Mesenchymal stem cell (in vitro differentiated cells and primary cell): ENCODE results near the gene OSTM1.

Experiments
- DNase-seq: peaks from one replicate; pipeline ENCODE4 v3.0.0-alpha.2; 2013
- H2AFZ ChIP-seq: one replicate; pipeline ENCODE4 v1.6.1; 2013; ENCODE audit warnings: low read depth, mild to moderate bottlenecking, control low read depth, inconsistent platforms, low read length, moderate library complexity
- H2AK5ac ChIP-seq: 2 replicates; pipeline ENCODE4 v1.6.1; 2013; ENCODE audit warnings: low read length, moderate library complexity, mild to moderate bottlenecking, inconsistent platforms; ENCODE audit not compliant: severe bottlenecking
- H2BK120ac ChIP-seq: one replicate; pipeline ENCODE4 v1.6.1; 2013; ENCODE audit warnings: low read depth, mild to moderate bottlenecking, inconsistent platforms, low read length, moderate library complexity
- H2BK12ac ChIP-seq, 2 experiments: one replicate each; pipeline ENCODE4 v1.6.1; 2013; ENCODE audit warnings: inconsistent platforms in 2 of 2, low read length in 2 of 2, mild to moderate bottlenecking in 2 of 2, moderate library complexity in 2 of 2, control low read depth in 1 of 2
- H2BK15ac ChIP-seq: one replicate; pipeline ENCODE4 v1.6.1; 2013; ENCODE audit warnings: mild to moderate bottlenecking, low read depth, inconsistent platforms; ENCODE audit not compliant: poor library complexity, severe bottlenecking
- H2BK5ac ChIP-seq: 2 replicates; pipeline ENCODE4 v1.6.1; 2013; ENCODE audit warnings: low read depth, mild to moderate bottlenecking, low read length, control low read depth, inconsistent platforms; ENCODE audit not compliant: poor library complexity, severe bottlenecking
- H3K14ac ChIP-seq, 2 experiments: one replicate each; pipeline ENCODE4 v1.6.1; 2013; ENCODE audit warnings: inconsistent platforms in 2 of 2, low read length in 2 of 2, control low read depth in 1 of 2, mild to moderate bottlenecking in 1 of 2, moderate library complexity in 1 of 2
- H3K18ac ChIP-seq, 2 experiments: one replicate each; pipeline ENCODE4 v1.6.1; 2013; ENCODE audit warnings: inconsistent platforms in 2 of 2, low read length in 2 of 2, control low read depth in 1 of 2, low read depth in 1 of 2, mild to moderate bottlenecking in 1 of 2
- H3K23ac ChIP-seq, 2 experiments: one replicate each; pipeline ENCODE4 v1.6.1; 2013; ENCODE audit warnings: inconsistent platforms in 2 of 2, low read length in 2 of 2, mild to moderate bottlenecking in 2 of 2, moderate library complexity in 2 of 2, control low read depth in 1 of 2
- H3K27ac ChIP-seq: 2 replicates; pipeline ENCODE4 v1.5.1; 2013; ENCODE audit warnings: mild to moderate bottlenecking, moderate library complexity, low read length, control low read depth, inconsistent platforms; ENCODE audit not compliant: poor library complexity, severe bottlenecking
- H3K27me3 ChIP-seq, 2 experiments: 2 replicates each; pipeline versions ENCODE4 v1.6.1 to v1.7.0; 2013; ENCODE audit warnings: low read length in 2 of 2, mild to moderate bottlenecking in 2 of 2, moderate library complexity in 2 of 2, control low read depth in 1 of 2, inconsistent platforms in 1 of 2; ENCODE audit not compliant: control insufficient read depth in 1 of 2, insufficient read depth in 1 of 2
- H3K36me3 ChIP-seq, 2 experiments: 2 replicates each; pipeline versions ENCODE4 v1.6.1 to v1.7.0; 2013; ENCODE audit warnings: low read length in 2 of 2, control low read depth in 1 of 2, inconsistent platforms in 1 of 2, low read depth in 1 of 2, mild to moderate bottlenecking in 1 of 2; ENCODE audit not compliant: insufficient read depth in 2 of 2, control insufficient read depth in 1 of 2
- H3K4ac ChIP-seq, 2 experiments: one replicate each; pipeline ENCODE4 v1.6.1; 2013; ENCODE audit warnings: inconsistent platforms in 2 of 2, low read length in 2 of 2, mild to moderate bottlenecking in 2 of 2, moderate library complexity in 2 of 2, control low read depth in 1 of 2, low read depth in 1 of 2
- H3K4me1 ChIP-seq: 2 replicates; pipeline ENCODE4 v1.6.1; 2013; ENCODE audit warnings: low read depth, low read length, control low read depth; ENCODE audit not compliant: control insufficient read depth, insufficient read depth
- H3K4me2 ChIP-seq: 2 replicates; pipeline ENCODE4 v1.6.1; 2013; ENCODE audit warnings: low read length, mild to moderate bottlenecking, inconsistent platforms; ENCODE audit not compliant: poor library complexity, severe bottlenecking
- H3K4me3 ChIP-seq, 2 experiments: 2 replicates each; pipeline versions ENCODE4 v1.5.1 to v1.7.0; 2013; ENCODE audit warnings: low read length in 2 of 2, mild to moderate bottlenecking in 2 of 2, control low read depth in 1 of 2, low read depth in 1 of 2; ENCODE audit not compliant: insufficient read depth in 1 of 2
- H3K79me1 ChIP-seq: replicated peaks from 2 replicates; pipeline ENCODE4 v1.6.1; 2013; ENCODE audit warnings: mild to moderate bottlenecking, control low read depth, low read length, inconsistent platforms; ENCODE audit not compliant: poor library complexity, severe bottlenecking
- H3K9ac ChIP-seq: 2 replicates; pipeline ENCODE4 v1.7.0; 2013; ENCODE audit warnings: mild to moderate bottlenecking, low read length, moderate library complexity
- H3K9me3 ChIP-seq: 2 replicates; pipeline ENCODE4 v1.7.0; 2013; ENCODE audit warnings: mild to moderate bottlenecking, low read length; ENCODE audit not compliant: control insufficient read depth
- H4K8ac ChIP-seq: one replicate; pipeline ENCODE4 v1.6.1; 2013; ENCODE audit warnings: inconsistent platforms, mild to moderate bottlenecking, low read length, moderate library complexity
- H4K91ac ChIP-seq: one replicate; pipeline ENCODE4 v1.6.1; 2013; ENCODE audit warnings: mild to moderate bottlenecking, low read length, inconsistent platforms
- WGBS: methylation state at CpG from one replicate; pipeline ENCODE4 v1.1.7; 2013; ENCODE audit warnings: mixed read lengths; 5-methylcytosine and 5-hydroxymethylcytosine counted together

The OSTM1 gene

DNA sequence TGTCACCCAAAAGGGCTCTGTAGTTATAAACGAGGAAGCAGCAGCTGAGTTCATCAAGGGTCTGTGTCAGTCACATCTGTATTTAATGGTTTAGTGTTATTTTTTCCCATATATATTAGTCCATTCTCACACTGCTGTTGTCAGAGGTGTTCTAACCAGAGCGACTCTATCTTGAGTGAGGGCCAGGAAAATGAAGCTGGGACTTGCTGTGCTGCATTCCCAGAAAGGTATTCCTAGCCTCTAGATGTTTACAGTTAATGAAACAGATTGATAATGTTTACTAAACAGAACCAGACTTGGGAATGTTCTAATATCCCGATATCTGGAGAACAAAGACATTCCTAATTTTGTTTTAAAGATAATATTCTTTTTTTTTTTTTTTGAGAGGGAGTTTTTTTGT lies 68.6 kb downstream of the OSTM1 start:
- Histone ChIP-seq H3K4me1 (peaks cover 3% of the 10 kb centered on the region), H2BK5ac (no peak overlapping the region), H3K27me3 (no peaks in the 10 kb centered on the region), H3K4me2 (no peak overlapping the region), H3K27ac (no peak overlapping the region), H2BK12ac (no peak overlapping the region), H2BK120ac (no peak overlapping the region), H3K79me1 (no peaks in the 10 kb centered on the region), H3K23ac (no peak overlapping the region), H3K36me3 (no peaks in the 10 kb centered on the region), H3K18ac (no peak overlapping the region), H2AFZ (no peak overlapping the region), H2BK15ac (no peak overlapping the region), H3K9me3 (peaks cover 13% of the 10 kb centered on the region), H3K9ac (no peak overlapping the region), H2AK5ac (no peak overlapping the region), H3K4me3 (no peak overlapping the region), H4K91ac (no peak overlapping the region), H3K14ac (no peak overlapping the region), H4K8ac (no peak overlapping the region), H3K4ac (no peak overlapping the region)
- 100% methylated on average over 1 of the region's 3 CpGs for WGBS
- no peak for DNase-seq

DNA sequence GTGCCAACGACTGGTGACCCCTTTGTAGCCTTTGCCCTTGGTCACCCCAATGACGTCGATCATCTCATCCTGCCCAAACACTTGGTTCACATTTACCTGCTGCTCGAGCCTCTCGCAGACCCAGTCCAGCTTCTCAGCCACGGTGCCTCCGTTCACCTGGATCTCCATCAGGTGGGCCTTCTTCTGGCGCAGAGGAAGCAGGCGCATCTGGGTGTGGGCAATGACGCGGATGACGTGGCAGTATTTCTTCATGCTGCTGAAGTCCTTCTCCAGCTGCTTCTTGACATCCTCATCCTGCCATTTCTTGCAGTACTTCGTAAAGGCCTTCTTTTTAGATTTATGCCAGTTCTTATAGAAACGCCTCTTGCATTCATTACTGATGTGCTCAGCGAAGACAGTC lies 69.7 kb downstream of the OSTM1 start:
- Histone ChIP-seq H3K9ac (no peak overlapping the region), H3K4me3 (no peak overlapping the region), H4K91ac (no peak overlapping the region), H2AK5ac (no peak overlapping the region), H2BK15ac (no peak overlapping the region), H3K27ac (no peak overlapping the region), H3K36me3 (no peaks in the 10 kb centered on the region), H2AFZ (no peak overlapping the region), H3K4me2 (no peak overlapping the region), H3K27me3 (no peaks in the 10 kb centered on the region), H2BK120ac (no peak overlapping the region), H3K23ac (no peak overlapping the region), H3K14ac (no peak overlapping the region), H3K4ac (no peak overlapping the region), H2BK12ac (no peak overlapping the region), H2BK5ac (no peak overlapping the region), H3K4me1 (peaks cover 3% of the 10 kb centered on the region), H4K8ac (no peak overlapping the region), H3K9me3 (peaks cover 9% of the 10 kb centered on the region), H3K79me1 (no peaks in the 10 kb centered on the region), H3K18ac (no peak overlapping the region)
- DNase-seq, result no peak
- 90% methylated on average over 15 of the region's 15 CpGs for WGBS

DNA sequence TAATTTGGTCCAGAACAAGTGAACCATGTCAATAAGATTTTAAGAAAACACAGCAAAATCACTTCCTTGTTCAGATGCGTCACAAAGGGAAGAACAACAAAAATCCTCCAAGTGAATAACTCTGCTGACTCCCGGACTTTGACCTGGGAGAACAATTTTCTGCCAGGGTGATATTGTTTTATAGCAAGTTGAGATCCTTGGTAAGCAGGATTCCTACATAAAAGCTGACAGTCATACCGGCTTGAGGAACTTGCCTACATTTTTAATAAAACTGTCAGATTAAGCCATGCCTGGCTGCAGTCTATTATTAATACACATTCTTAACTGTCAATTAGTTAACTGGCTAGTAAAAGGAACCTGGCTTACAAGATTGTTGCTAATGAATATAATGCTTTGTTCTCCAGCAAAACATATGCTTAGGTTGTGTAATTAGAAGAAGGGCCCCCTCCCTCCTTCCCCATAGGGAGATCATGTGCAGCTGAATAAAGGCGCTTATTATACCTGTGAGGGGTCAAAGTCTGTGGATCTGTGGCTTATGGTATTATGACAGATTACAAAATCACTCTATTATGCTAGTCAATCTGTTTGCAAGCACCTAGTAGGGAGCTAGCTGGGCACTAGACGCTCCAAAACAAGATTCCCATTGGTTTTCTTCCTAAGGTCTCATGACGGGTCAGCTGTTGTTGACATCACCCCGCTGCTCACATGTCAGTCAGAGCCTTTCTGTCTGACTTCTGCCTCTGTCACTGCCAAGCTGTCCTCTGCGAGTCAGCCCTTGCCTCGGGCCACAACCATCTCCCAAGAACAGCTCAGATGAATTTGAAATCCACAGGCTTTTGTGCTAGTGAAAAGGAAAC lies 71.9 kb downstream of the OSTM1 start:
- Histone ChIP-seq H3K4me3 (no peak overlapping the region), H3K9me3 (no peaks in the 10 kb centered on the region), H3K27me3 (no peaks in the 10 kb centered on the region), H3K9ac (peak overlapping the region; percentile 52), H3K36me3 (no peaks in the 10 kb centered on the region), H2BK12ac (no peak overlapping the region), H2AK5ac (no peak overlapping the region), H3K4me1 (peaks cover 3% of the 10 kb centered on the region), H2BK5ac (no peak overlapping the region), H4K8ac (no peak overlapping the region), H3K79me1 (no peaks in the 10 kb centered on the region), H2AFZ (no peak overlapping the region), H3K18ac (no peak overlapping the region), H3K23ac (no peak overlapping the region), H3K14ac (no peak overlapping the region), H3K4me2 (no peak overlapping the region), H3K4ac (no peak overlapping the region), H2BK15ac (no peak overlapping the region), H3K27ac (no peak overlapping the region), H2BK120ac (no peak overlapping the region), H4K91ac (no peak overlapping the region)
- 56% methylated on average over 7 of the region's 9 CpGs for WGBS
- DNase-seq, result peak; percentile 3

DNA sequence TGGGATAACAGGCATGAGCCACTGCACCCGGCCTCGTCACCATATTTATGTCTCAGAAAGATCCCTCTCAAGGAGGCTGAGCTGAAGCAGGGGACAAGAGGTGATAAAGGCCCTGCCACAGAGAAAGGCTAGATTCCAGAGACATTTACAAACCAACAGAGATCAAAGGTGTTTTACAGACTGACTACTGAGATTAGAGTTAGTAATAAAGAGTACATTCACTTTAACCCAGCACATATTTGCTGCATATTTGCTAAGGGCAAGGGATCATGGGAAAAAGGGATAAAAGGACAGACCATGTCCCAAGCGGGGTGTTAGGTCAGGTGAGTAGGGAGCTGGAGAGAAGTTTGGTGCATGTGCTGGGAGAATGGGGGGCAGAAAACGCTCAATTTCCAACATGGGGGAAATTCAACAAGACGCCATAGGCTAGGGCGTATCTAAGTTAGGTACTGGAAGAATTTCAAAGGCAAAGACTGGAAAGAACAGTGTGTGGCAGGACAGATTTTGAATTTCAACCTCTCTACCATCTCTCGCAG lies 72.8 kb downstream of the OSTM1 start:
- peak overlapping the region; percentile 52 for H3K9ac ChIP-seq
- H3K9me3 ChIP-seq, result no peaks in the 10 kb centered on the region
- WGBS, result 79% methylated on average over 4 of the region's 7 CpGs
- H3K18ac ChIP-seq, result no peak overlapping the region
- no peaks in the 10 kb centered on the region for H3K79me1 ChIP-seq
- H2BK5ac ChIP-seq, result no peak overlapping the region
- peak overlapping the region; percentile 18 for H3K27ac ChIP-seq
- H3K4me2 ChIP-seq, result no peak overlapping the region
- H3K23ac ChIP-seq, result no peak overlapping the region
- H4K8ac ChIP-seq, result no peak overlapping the region
- peaks cover 3% of the 10 kb centered on the region for H3K4me1 ChIP-seq
- H2BK120ac ChIP-seq, result no peak overlapping the region
- no peak overlapping the region for H2BK15ac ChIP-seq
- no peak overlapping the region for H3K4ac ChIP-seq
- DNase-seq, result no peak
- H2AFZ ChIP-seq, result no peak overlapping the region
- H4K91ac ChIP-seq, result no peak overlapping the region
- H3K36me3 ChIP-seq, result no peaks in the 10 kb centered on the region
- H3K27me3 ChIP-seq, result no peaks in the 10 kb centered on the region
- H2AK5ac ChIP-seq, result peak overlapping the region; percentile 55
- no peak overlapping the region for H2BK12ac ChIP-seq
- no peak overlapping the region for H3K4me3 ChIP-seq
- no peak overlapping the region for H3K14ac ChIP-seq
